Diencephalon (tissue), 1 donor: ENCODE measurements around the gene USP47. TPM values are rescaled to one million over a fixed set of nuclear protein-coding genes. Genes with fewer than 3 reads are reported as not detected.

Experiments
- total RNA-seq: library from RNA; depleted of rRNA; stranded (reverse); fragments of >200 nt; gene quantifications from one replicate; pipeline ENCODE4 v1.2.3, GENCODE V29; 2014

The USP47 gene, protein sequence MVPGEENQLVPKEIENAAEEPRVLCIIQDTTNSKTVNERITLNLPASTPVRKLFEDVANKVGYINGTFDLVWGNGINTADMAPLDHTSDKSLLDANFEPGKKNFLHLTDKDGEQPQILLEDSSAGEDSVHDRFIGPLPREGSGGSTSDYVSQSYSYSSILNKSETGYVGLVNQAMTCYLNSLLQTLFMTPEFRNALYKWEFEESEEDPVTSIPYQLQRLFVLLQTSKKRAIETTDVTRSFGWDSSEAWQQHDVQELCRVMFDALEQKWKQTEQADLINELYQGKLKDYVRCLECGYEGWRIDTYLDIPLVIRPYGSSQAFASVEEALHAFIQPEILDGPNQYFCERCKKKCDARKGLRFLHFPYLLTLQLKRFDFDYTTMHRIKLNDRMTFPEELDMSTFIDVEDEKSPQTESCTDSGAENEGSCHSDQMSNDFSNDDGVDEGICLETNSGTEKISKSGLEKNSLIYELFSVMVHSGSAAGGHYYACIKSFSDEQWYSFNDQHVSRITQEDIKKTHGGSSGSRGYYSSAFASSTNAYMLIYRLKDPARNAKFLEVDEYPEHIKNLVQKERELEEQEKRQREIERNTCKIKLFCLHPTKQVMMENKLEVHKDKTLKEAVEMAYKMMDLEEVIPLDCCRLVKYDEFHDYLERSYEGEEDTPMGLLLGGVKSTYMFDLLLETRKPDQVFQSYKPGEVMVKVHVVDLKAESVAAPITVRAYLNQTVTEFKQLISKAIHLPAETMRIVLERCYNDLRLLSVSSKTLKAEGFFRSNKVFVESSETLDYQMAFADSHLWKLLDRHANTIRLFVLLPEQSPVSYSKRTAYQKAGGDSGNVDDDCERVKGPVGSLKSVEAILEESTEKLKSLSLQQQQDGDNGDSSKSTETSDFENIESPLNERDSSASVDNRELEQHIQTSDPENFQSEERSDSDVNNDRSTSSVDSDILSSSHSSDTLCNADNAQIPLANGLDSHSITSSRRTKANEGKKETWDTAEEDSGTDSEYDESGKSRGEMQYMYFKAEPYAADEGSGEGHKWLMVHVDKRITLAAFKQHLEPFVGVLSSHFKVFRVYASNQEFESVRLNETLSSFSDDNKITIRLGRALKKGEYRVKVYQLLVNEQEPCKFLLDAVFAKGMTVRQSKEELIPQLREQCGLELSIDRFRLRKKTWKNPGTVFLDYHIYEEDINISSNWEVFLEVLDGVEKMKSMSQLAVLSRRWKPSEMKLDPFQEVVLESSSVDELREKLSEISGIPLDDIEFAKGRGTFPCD (N-terminal part only)
- 130 TPM for total RNA-seq

GRCh38 chr11:11841723-11842420 lies at the start of gene USP47:
USP47 (plus strand) TSS chr11:11841972; CDS start chr11:11842186, 214 bp downstream.

DNA sequence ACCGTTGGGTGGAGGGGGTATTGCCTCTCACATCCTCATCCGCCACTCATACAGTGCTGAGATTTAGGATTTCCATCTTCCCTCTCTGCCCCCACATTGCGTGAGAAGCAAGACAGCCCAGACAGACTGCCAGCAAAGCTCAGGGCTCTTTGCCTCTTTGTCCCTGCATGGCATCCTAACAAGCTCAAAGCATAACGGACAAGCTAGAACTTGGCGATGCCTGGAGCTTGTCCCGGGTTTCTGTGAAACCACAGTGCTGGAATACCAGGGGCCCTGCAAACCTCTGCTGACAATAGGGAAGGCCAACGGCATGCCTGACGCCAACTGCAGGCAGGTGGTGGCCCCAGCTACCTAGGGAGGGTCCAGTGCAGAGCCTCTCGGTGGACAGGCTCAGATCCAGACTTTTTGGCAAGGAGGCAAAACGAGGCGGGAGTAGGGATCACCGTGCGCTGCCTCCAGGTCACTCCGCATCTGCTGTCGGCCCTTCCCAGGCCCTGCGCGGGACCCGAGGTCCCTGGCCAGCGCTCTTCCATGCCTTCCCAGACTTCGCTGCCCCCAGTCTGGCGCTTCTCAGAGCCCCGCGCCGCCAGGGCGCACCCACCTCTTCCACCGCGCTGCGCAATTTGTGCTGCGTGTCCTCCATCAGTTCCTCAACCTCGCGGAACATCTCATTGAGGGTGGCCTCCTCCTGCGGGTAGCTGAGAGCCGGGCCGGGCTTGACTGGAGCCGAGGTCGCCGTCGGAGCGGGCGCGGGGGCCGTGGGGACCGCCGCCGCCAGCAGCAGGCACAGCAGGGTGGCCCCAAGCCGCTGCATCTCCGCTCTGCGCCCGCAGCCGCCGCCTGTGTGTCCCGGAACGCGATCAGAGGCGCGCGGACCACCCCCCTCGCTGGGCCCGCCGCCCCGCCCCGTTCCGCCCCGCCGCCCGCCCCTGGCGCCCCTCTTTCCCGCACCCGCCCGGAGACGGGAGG lies 166.3 kb downstream of the USP47 start, which contains the start of gene DKK3:
Gene DKK3, minus strand, starts transcription at position 858 of the 969 bp plus-strand sequence. Its CDS starts 44 bp downstream, at position 814.

Other genes with a start within 250 kb of the USP47 start
- 23.5 TPM for gene GALNT18, start 220.0 kb upstream of the USP47 start, total RNA-seq
- 477 TPM for gene DKK3, start 166.7 kb downstream of the USP47 start, total RNA-seq